Kidney epithelial cell (primary cell): ENCODE results near the gene SUSD5. TPM values are rescaled to one million over a fixed set of nuclear protein-coding genes. Genes with fewer than 3 reads are reported as not detected.
"Not testable (repeated sequence)": the region's sequence is repeated elsewhere in the genome, so short reads cannot be mapped to it uniquely, and the experiment has no call there.

Source experiments
- DNase-seq: peaks from one replicate; pipeline ENCODE4 v3.0.0-alpha.2; 2010; ENCODE audit warnings: low read depth
- H3K27me3 ChIP-seq: 2 replicates; pipeline ENCODE4 v1.6.0; 2011; ENCODE audit warnings: low read length; ENCODE audit not compliant: control insufficient read depth, insufficient read depth
- H3K36me3 ChIP-seq: 2 replicates; pipeline ENCODE4 v1.5.1; 2011; ENCODE audit warnings: low read length; ENCODE audit not compliant: control insufficient read depth, insufficient read depth
- H3K4me3 ChIP-seq: 2 replicates; pipeline ENCODE4 v1.5.1; 2011; ENCODE audit warnings: low read depth, mild to moderate bottlenecking, control low read depth, low read length
- total RNA-seq: library from RNA; depleted of rRNA; stranded (reverse); fragments of >200 nt; gene quantifications from 2 replicates; pipeline ENCODE4 v1.2.3, GENCODE V29; 2015
- TF ChIP-seq, protein P1 (sequence below): IDR thresholded peaks from 2 replicates; pipeline ENCODE4 v1.5.1; 2011; ENCODE audit warnings: mild to moderate bottlenecking, moderate library complexity, low read length, control low read depth, inconsistent platforms; ENCODE audit not compliant: insufficient read depth, poor library complexity, severe bottlenecking

Gene SUSD5
- total RNA-seq, 1 donor from 2014 or later, result 2.0 TPM

DNA sequence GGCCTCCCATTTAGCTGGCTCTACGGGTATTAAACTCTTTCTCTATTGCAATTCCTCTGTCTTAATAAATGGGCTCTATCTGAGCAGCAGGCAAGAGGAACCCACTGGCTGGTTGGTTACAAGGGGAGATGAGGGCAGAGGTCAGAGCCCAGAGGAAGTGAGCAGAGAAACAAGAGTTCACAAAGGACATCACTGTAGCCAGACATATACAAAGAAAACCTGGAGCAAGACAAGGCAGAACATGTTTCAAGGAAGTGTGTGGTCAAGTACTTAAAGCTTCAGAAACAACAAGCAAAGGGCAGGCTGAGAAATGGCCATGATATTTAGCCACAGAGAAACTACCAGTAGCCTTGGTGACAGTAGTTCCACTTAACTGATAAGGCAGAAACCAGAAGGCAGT is 24.3 kb downstream of the SUSD5 start:
- DNase-seq, result no peak
- H3K27me3 ChIP-seq, result no peaks in the 10 kb centered on the region
- H3K36me3 ChIP-seq, result no peaks in the 10 kb centered on the region
- H3K4me3 ChIP-seq, result no peak overlapping the region
- TF ChIP-seq, protein P1, sequence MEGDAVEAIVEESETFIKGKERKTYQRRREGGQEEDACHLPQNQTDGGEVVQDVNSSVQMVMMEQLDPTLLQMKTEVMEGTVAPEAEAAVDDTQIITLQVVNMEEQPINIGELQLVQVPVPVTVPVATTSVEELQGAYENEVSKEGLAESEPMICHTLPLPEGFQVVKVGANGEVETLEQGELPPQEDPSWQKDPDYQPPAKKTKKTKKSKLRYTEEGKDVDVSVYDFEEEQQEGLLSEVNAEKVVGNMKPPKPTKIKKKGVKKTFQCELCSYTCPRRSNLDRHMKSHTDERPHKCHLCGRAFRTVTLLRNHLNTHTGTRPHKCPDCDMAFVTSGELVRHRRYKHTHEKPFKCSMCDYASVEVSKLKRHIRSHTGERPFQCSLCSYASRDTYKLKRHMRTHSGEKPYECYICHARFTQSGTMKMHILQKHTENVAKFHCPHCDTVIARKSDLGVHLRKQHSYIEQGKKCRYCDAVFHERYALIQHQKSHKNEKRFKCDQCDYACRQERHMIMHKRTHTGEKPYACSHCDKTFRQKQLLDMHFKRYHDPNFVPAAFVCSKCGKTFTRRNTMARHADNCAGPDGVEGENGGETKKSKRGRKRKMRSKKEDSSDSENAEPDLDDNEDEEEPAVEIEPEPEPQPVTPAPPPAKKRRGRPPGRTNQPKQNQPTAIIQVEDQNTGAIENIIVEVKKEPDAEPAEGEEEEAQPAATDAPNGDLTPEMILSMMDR, result no peak

DNA sequence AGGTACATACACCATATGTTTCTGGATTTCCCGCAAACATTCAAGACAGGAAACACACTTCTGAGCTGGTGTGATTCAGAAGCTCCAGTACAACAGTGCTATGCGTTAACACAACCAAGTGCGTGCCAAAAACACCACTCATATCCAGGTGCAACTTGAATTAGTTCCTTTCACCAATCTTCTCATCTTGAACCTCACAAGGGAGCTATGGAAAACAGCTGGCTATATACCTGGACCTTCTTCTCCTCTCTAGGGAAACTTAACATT is 31.3 kb downstream of the SUSD5 start:
- no peak for DNase-seq
- no peak overlapping the region for H3K4me3 ChIP-seq
- TF ChIP-seq, protein P1, result no peak
- H3K36me3 ChIP-seq, result no peaks in the 10 kb centered on the region
- no peaks in the 10 kb centered on the region for H3K27me3 ChIP-seq

DNA sequence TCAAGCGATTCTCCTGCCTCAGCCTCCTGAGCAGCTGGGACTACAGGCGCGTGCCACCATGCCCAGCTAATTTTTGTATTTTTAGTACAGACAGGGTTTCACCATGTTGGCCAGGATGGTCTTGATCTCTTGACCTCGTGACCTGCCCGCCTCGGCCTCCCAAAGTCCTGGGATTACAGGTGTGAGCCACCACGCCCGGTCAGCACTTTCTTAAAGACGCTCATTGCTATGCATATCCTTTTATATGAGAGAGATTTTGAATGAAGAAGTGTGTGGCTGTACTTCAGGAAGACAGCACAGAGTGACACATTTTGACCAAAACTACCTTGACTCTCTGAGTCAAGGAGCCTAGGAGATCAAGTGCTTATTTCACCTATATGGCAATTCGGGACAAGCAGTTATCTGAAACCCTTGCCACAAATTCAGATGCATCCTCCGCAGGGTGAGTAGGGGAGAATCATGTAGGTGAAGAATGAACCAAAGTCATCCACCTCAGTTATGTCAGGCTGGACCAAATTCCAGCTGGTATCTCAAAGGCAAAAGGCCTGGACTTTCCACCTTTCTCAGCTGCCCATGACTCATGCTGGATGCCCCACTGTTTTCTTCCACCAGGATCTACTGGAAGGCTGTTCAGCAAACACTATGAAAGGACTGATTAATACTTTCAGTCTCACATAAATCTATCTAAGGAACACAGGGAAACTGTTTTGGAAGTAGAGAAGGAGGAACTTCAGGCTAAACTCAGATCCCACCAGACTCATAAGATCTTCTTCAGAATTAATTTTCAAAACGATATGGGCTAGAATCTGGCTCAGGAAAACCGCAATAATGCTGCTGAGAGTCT is 31.9 kb downstream of the SUSD5 start:
- TF ChIP-seq, protein P1, result no peak

DNA sequence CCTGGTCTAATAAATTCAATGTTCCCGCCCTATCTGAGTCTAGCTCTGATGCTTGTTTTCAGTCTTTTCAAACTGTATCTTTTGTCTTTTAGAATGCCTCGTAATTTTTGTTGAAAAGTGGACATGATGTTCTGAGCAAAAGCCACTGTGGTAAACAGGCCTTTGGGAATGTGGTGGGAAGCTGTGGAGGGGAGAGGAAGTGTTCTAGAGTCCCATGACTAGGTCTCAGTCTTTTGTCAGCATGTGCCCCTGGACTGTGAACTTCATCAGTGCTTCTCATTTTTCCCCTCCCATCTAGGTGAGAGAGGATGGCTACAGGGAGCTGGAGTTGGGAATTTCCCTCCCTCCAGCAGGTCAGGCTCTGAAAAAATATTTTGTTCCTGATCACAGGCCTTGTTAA is 33.7 kb downstream of the SUSD5 start:
- Histone ChIP-seq H3K36me3 (no peaks in the 10 kb centered on the region), H3K27me3 (no peaks in the 10 kb centered on the region), H3K4me3 (no peak overlapping the region)
- DNase-seq, result no peak
- TF ChIP-seq, protein P1, result no peak

More for the DNA sequence above, 31.9 kb downstream of the SUSD5 start:
- no peaks in the 10 kb centered on the region for H3K27me3 ChIP-seq
- no peak overlapping the region for H3K4me3 ChIP-seq
- H3K36me3 ChIP-seq, result no peaks in the 10 kb centered on the region
- DNase-seq, result no peak

DNA sequence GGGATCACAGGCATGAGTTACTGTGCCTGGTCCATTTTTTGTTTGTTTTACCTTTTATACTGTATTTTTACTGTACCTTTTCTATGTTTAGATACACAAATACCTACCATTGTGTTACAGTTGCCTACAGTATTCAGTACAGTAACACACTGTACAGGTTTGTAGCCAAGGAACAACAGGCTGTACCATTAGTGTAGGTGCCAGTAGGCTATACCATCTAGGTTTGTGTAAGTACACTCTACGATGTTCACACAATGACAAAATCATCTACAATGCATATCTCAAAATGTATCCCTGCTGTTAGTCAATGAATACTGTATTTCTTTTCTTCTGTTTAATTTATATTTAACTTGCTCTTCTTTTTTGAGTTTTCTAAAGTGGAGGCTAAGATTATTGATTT is 37.0 kb downstream of the SUSD5 start:
- DNase-seq, H3K27me3 ChIP-seq, H3K4me3 ChIP-seq, H3K36me3 ChIP-seq: not testable (repeated sequence)

DNA sequence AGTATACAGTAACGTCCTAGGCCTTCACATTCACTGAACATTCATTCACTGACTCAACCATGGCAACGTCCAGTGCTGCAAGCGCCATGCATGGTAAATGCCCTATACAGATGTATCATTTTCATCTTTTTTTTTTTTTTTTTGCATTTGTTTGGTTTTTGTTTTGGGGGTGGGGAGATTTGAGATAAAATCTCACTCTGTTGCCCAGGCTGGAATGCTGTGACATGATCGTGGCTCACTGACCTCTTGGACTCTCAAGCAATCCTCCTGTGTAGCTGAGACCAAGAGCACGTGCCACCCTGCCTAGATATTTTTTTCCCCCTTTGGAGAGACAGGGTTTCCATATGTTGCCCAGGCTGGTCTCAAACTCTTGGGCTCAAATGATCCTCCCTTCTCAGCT is 37.4 kb downstream of the SUSD5 start:
- Histone ChIP-seq H3K36me3 (no peaks in the 10 kb centered on the region), H3K4me3 (no peak overlapping the region), H3K27me3 (no peaks in the 10 kb centered on the region)
- no peak for DNase-seq
- TF ChIP-seq, protein P1, result no peak
